Inflammatory macrophage (primary cell): ENCODE data around the gene PEAK3.
A peak's percentile ranks its signal among the peaks of the same experiment; 100 is the strongest.

Experiments used
- DNase-seq, 2 donors: peaks; one replicate each; pipeline ENCODE4 v3.0.0-alpha.2; 2020 to 2022

Gene PEAK3

GRCh38 chr19:2236314-2237050, 45.5 kb downstream of the PEAK3 start, which contains the start of the genes PLEKHJ1 and SF3A2:
Gene PLEKHJ1 (minus strand): TSS chr19:2236329. CDS start chr19:2236248, 81 bp downstream.
Gene SF3A2 (plus strand): TSS chr19:2236824. CDS start chr19:2243419, 6,595 bp downstream.
- peak; percentile 98 for DNase-seq

GRCh38 chr19:2236064-2236313, 46.0 kb downstream of the PEAK3 start:
- DNase-seq: no peak

GRCh38 chr19:2235381-2236063, 46.5 kb downstream of the PEAK3 start:
- DNase-seq: peak in 1 of 2 donors; percentile 21

GRCh38 chr19:2234996-2235380, 47.0 kb downstream of the PEAK3 start:
- peak in 1 of 2 donors; percentile 25 for DNase-seq

GRCh38 chr19:2233601-2234280, 48.2 kb downstream of the PEAK3 start:
- DNase-seq: no peak

GRCh38 chr19:2232286-2233151, 49.5 kb downstream of the PEAK3 start:
- no peak for DNase-seq

- peak in 1 of 2 donors; percentile 30 for DNase-seq
Measured at GRCh38 chr19:2231621-2232221, 50.3 kb downstream of the PEAK3 start.

GRCh38 chr19:2230807-2231533, 51.0 kb downstream of the PEAK3 start:
- DNase-seq: no peak

- no peak for DNase-seq
Measured at GRCh38 chr19:2230033-2230531, 51.9 kb downstream of the PEAK3 start.

- DNase-seq: no peak
Measured at GRCh38 chr19:2229103-2230032, 52.6 kb downstream of the PEAK3 start.

GRCh38 chr19:2228157-2229030, 53.6 kb downstream of the PEAK3 start:
- no peak for DNase-seq

GRCh38 chr19:2227415-2228156, 54.4 kb downstream of the PEAK3 start:
- peak; percentile 39 to 42 for DNase-seq

- DNase-seq: no peak
Measured at GRCh38 chr19:2226840-2227360, 55.1 kb downstream of the PEAK3 start.

GRCh38 chr19:2226051-2226839, 55.7 kb downstream of the PEAK3 start:
- no peak for DNase-seq

GRCh38 chr19:2225415-2226050, 56.4 kb downstream of the PEAK3 start:
- no peak for DNase-seq

- DNase-seq: no peak
Measured at GRCh38 chr19:2224754-2225349, 57.1 kb downstream of the PEAK3 start.
